Neural progenitor cell (in vitro differentiated cells): Measurements from ENCODE around the gene TBL1X. TPM values are rescaled to one million over a fixed set of nuclear protein-coding genes. Genes with fewer than 3 reads are reported as not detected.
"Not testable (repeated sequence)": the region's sequence is repeated elsewhere in the genome, so short reads cannot be mapped to it uniquely, and the experiment has no call there.

Experiments
- DNase-seq: peaks from one replicate; pipeline ENCODE4 v3.0.0-alpha.2; 2016; ENCODE audit warnings: low spot score
- H2AFZ ChIP-seq: fragments of 200-600 bp; sonication (generic); replicated peaks from 2 replicates; pipeline ENCODE4 v1.6.1; 2016; ENCODE audit warnings: antibody characterized with exemption
- H3F3A ChIP-seq: fragments of 200-600 bp; sonication (generic); 2 replicates; pipeline ENCODE4 v1.6.1; 2016; ENCODE audit warnings: antibody characterized with exemption, low read depth
- H3K27ac ChIP-seq: fragments of 200-600 bp; sonication (generic); 2 replicates; pipeline ENCODE4 v1.5.1; 2016; ENCODE audit warnings: mild to moderate bottlenecking
- H3K27me3 ChIP-seq: fragments of 200-600 bp; sonication (generic); 2 replicates; pipeline ENCODE4 v1.6.1; 2016; ENCODE audit warnings: mild to moderate bottlenecking, moderate library complexity
- H3K36me3 ChIP-seq: fragments of 200-600 bp; sonication (generic); 2 replicates; pipeline ENCODE4 v1.5.1; 2016
- H3K4me1 ChIP-seq: fragments of 200-600 bp; sonication (generic); 2 replicates; pipeline ENCODE4 v1.6.1; 2016; ENCODE audit warnings: mixed run types
- H3K4me2 ChIP-seq: fragments of 200-600 bp; sonication (generic); 2 replicates; pipeline ENCODE4 v1.6.1; 2016
- H3K4me3 ChIP-seq: fragments of 200-600 bp; sonication (generic); 2 replicates; pipeline ENCODE4 v1.5.1; 2016
- H3K79me2 ChIP-seq: fragments of 200-600 bp; sonication (generic); 2 replicates; pipeline ENCODE4 v1.6.1; 2016; ENCODE audit warnings: low read depth
- H3K9ac ChIP-seq: fragments of 200-600 bp; sonication (generic); 2 replicates; pipeline ENCODE4 v1.6.1; 2016
- H3K9me3 ChIP-seq: fragments of 200-600 bp; sonication (generic); 2 replicates; pipeline ENCODE4 v1.5.1; 2016; ENCODE audit warnings: low read depth
- H4K20me1 ChIP-seq: fragments of 200-600 bp; sonication (generic); 2 replicates; pipeline ENCODE4 v1.6.1; 2016; ENCODE audit warnings: low read depth
- H3K27ac Mint-ChIP-seq: 3 replicates; pipeline ENCODE4 v1.8.0; 2021; ENCODE audit warnings: mixed read lengths
- H3K27me3 Mint-ChIP-seq: 2 replicates; pipeline ENCODE4 v1.8.0; 2022; ENCODE audit warnings: low read depth, mild to moderate bottlenecking, inconsistent platforms, moderate library complexity, mixed read lengths; ENCODE audit not compliant: insufficient read depth
- H3K36me3 Mint-ChIP-seq: 3 replicates; pipeline ENCODE4 v1.8.0; 2021; ENCODE audit warnings: mixed read lengths
- H3K4me1 Mint-ChIP-seq: 3 replicates; pipeline ENCODE4 v1.8.0; 2021; ENCODE audit warnings: mixed read lengths
- H3K4me3 Mint-ChIP-seq: 3 replicates; pipeline ENCODE4 v1.8.0; 2021; ENCODE audit warnings: mild to moderate bottlenecking, moderate library complexity, mixed read lengths
- H3K9me3 Mint-ChIP-seq: 3 replicates; pipeline ENCODE4 v1.8.0; 2020; ENCODE audit warnings: mixed read lengths
- CTCF ChIP-seq: fragments of 200-600 bp; sonication (generic); IDR thresholded peaks from 2 replicates; pipeline ENCODE4 v1.5.1; 2017; ENCODE audit warnings: antibody characterized with exemption, mild to moderate bottlenecking
- EZH2 ChIP-seq: fragments of 200-600 bp; sonication (generic); IDR thresholded peaks from 2 replicates; pipeline ENCODE4 v1.6.1; 2017; ENCODE audit warnings: antibody characterized with exemption, mild to moderate bottlenecking, moderate library complexity
- EZH2phosphoT487 ChIP-seq: fragments of 200-600 bp; sonication (generic); IDR thresholded peaks from 2 replicates; pipeline ENCODE4 v1.6.1; 2017; ENCODE audit warnings: antibody characterized with exemption
- total RNA-seq: library from RNA; depleted of rRNA; stranded (reverse); fragments of >200 nt; gene quantifications from 2 replicates; pipeline ENCODE4 v1.2.3, GENCODE V29; 2015; ENCODE audit warnings: low replicate concordance

Gene TBL1X
- total RNA-seq, 1 donor from 2014 or later, result 35.7 TPM

GRCh38 chrX:9431281-9431680, 33.6 kb upstream of the TBL1X start:
- Histone ChIP-seq H3K36me3 (no peaks in the 10 kb centered on the region), H3K9ac (no peak overlapping the region), H2AFZ (no peak overlapping the region), H4K20me1 (no peaks in the 10 kb centered on the region), H3K27me3 (no peaks in the 10 kb centered on the region), H3K4me3 (no peak overlapping the region), H3K4me1 (no peaks in the 10 kb centered on the region), H3K79me2 (no peaks in the 10 kb centered on the region), H3K27ac (no peak overlapping the region), H3K9me3 (no peaks in the 10 kb centered on the region), H3F3A (no peaks in the 10 kb centered on the region), H3K4me2 (no peak overlapping the region)
- peaks cover 6% of the 10 kb centered on the region for H3K4me1 Mint-ChIP-seq
- peaks cover 2% of the 10 kb centered on the region for H3K27me3 Mint-ChIP-seq
- no peak for DNase-seq
- no peaks in the 10 kb centered on the region for H3K36me3 Mint-ChIP-seq
- peaks cover 3% of the 10 kb centered on the region for H3K9me3 Mint-ChIP-seq
- no peak overlapping the region for H3K27ac Mint-ChIP-seq
- H3K4me3 Mint-ChIP-seq, result no peak overlapping the region
- no peak for TF ChIP-seq CTCF
- no peak for TF ChIP-seq EZH2phosphoT487
- TF ChIP-seq EZH2, result no peak

GRCh38 chrX:9433596-9433995, 31.3 kb upstream of the TBL1X start:
- Histone ChIP-seq H3K36me3 (no peaks in the 10 kb centered on the region), H3K4me1 (no peaks in the 10 kb centered on the region), H3K79me2 (no peaks in the 10 kb centered on the region), H3K9ac (no peak overlapping the region), H4K20me1 (no peaks in the 10 kb centered on the region), H3K9me3 (no peaks in the 10 kb centered on the region), H2AFZ (no peak overlapping the region), H3K4me3 (no peak overlapping the region), H3K27ac (no peak overlapping the region), H3F3A (no peaks in the 10 kb centered on the region), H3K4me2 (no peak overlapping the region), H3K27me3 (no peaks in the 10 kb centered on the region)
- H3K27ac Mint-ChIP-seq, result no peak overlapping the region
- H3K4me3 Mint-ChIP-seq, result no peak overlapping the region
- peaks cover 2% of the 10 kb centered on the region for H3K27me3 Mint-ChIP-seq
- no peaks in the 10 kb centered on the region for H3K9me3 Mint-ChIP-seq
- H3K4me1 Mint-ChIP-seq, result peaks cover 8% of the 10 kb centered on the region
- H3K36me3 Mint-ChIP-seq, result no peaks in the 10 kb centered on the region
- TF ChIP-seq EZH2phosphoT487, result no peak
- no peak for TF ChIP-seq CTCF
- no peak for TF ChIP-seq EZH2
- no peak for DNase-seq

- no peak for DNase-seq
- Histone ChIP-seq H3K9ac (no peak overlapping the region), H3F3A (no peaks in the 10 kb centered on the region), H3K27me3 (no peaks in the 10 kb centered on the region), H3K4me3 (no peak overlapping the region), H2AFZ (no peak overlapping the region), H3K36me3 (no peaks in the 10 kb centered on the region), H3K79me2 (no peaks in the 10 kb centered on the region), H3K9me3 (no peaks in the 10 kb centered on the region), H3K4me2 (no peak overlapping the region), H3K4me1 (no peaks in the 10 kb centered on the region), H3K27ac (no peak overlapping the region), H4K20me1 (no peaks in the 10 kb centered on the region)
- TF ChIP-seq EZH2 (no peak), CTCF (no peak), EZH2phosphoT487 (no peak)
- Mint-ChIP-seq H3K4me3 (no peak overlapping the region), H3K27ac (no peak overlapping the region), H3K4me1 (peaks cover 8% of the 10 kb centered on the region), H3K9me3 (no peaks in the 10 kb centered on the region), H3K27me3 (peaks cover 2% of the 10 kb centered on the region), H3K36me3 (no peaks in the 10 kb centered on the region)
Measured at GRCh38 chrX:9434051-9434550, 30.8 kb upstream of the TBL1X start.

GRCh38 chrX:9435086-9435485, 29.8 kb upstream of the TBL1X start:
- not testable (repeated sequence) for H3K27ac Mint-ChIP-seq, H3K27ac ChIP-seq, H3K9me3 ChIP-seq, H3K4me1 ChIP-seq, H3K79me2 ChIP-seq, H3K4me1 Mint-ChIP-seq, H3K4me3 Mint-ChIP-seq, H3K4me2 ChIP-seq, H4K20me1 ChIP-seq, H3K36me3 ChIP-seq, H3K36me3 Mint-ChIP-seq, H3F3A ChIP-seq, H3K27me3 Mint-ChIP-seq, H3K27me3 ChIP-seq, DNase-seq, H3K9ac ChIP-seq, H3K9me3 Mint-ChIP-seq, H2AFZ ChIP-seq, H3K4me3 ChIP-seq
